HUES6 (cell line): ENCODE measurements around the gene MTRR.

Experiments
- H3K27ac ChIP-seq: 2 replicates; pipeline ENCODE4 v1.7.0; 2013; ENCODE audit warnings: low read depth, mild to moderate bottlenecking, low read length, inconsistent platforms
- H3K27me3 ChIP-seq: 2 replicates; pipeline ENCODE4 v1.6.1; 2013; ENCODE audit warnings: low read length; ENCODE audit not compliant: control insufficient read depth, insufficient read depth
- H3K36me3 ChIP-seq: 2 replicates; pipeline ENCODE4 v1.6.1; 2013; ENCODE audit warnings: low read length; ENCODE audit not compliant: control insufficient read depth, insufficient read depth
- H3K4me1 ChIP-seq: 2 replicates; pipeline ENCODE4 v1.6.1; 2013; ENCODE audit warnings: low read length; ENCODE audit not compliant: control insufficient read depth, insufficient read depth
- H3K4me3 ChIP-seq: 2 replicates; pipeline ENCODE4 v1.5.1; 2013; ENCODE audit warnings: low read depth, low read length
- H3K9ac ChIP-seq: one replicate; pipeline ENCODE4 v1.6.1; 2013; ENCODE audit warnings: mild to moderate bottlenecking, low read length
- H3K9me3 ChIP-seq: 2 replicates; pipeline ENCODE4 v1.6.1; 2013; ENCODE audit warnings: low read depth, low read length; ENCODE audit not compliant: control insufficient read depth, insufficient read depth

MTRR gene

DNA sequence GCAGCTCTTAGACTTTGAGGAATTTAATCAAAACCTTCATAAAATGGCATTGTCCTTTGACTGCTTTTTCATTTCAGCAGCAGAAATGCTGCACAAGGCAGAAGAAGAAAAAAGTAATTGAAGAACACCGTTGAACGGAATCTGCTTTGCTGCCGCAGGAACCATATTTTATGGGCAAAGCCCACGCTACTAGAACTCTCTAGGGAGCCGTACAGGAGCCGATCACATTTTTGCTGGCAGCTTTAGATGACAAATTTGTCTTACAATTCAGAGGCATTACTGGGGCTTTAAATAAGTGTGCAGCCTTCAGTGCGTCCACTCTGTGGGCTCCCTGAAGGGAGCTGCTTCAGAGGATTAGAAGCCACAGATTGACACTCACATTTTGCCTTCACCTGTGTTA is 23.4 kb upstream of the MTRR start:
- Histone ChIP-seq H3K4me1 (peaks cover 6% of the 10 kb centered on the region; the same call in 1 of the 2 replicates), H3K36me3 (no peaks in the 10 kb centered on the region), H3K27me3 (peaks cover 24% of the 10 kb centered on the region), H3K4me3 (no peak overlapping the region), H3K27ac (no peak overlapping the region), H3K9ac (no peak overlapping the region), H3K9me3 (no peaks in the 10 kb centered on the region)

DNA sequence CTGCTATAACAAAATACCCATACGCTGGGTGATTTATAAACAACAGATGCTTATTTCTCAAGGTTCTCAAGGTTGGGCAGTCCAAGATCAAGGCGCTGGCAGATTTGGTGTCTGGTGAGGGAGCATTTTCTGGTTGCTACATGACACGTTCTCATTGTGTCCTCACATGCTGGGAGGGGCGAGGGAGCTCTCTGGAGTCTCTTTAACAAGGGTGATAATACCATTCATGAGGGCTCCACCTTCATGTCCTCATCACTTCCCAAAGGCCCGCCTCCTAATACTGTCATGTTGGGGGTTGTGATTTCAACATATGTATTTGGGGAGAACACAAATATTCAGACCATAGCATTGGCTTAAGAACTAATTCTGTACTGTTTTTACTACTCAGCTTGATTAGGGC is 22.6 kb upstream of the MTRR start:
- no peak overlapping the region for H3K9ac ChIP-seq
- H3K36me3 ChIP-seq = no peaks in the 10 kb centered on the region
- H3K4me3 ChIP-seq = no peak overlapping the region
- no peak overlapping the region for H3K27ac ChIP-seq
- H3K4me1 ChIP-seq = peaks cover 6% of the 10 kb centered on the region; the same call in 1 of the 2 replicates
- H3K9me3 ChIP-seq = no peaks in the 10 kb centered on the region
- peaks cover 26% of the 10 kb centered on the region for H3K27me3 ChIP-seq

DNA sequence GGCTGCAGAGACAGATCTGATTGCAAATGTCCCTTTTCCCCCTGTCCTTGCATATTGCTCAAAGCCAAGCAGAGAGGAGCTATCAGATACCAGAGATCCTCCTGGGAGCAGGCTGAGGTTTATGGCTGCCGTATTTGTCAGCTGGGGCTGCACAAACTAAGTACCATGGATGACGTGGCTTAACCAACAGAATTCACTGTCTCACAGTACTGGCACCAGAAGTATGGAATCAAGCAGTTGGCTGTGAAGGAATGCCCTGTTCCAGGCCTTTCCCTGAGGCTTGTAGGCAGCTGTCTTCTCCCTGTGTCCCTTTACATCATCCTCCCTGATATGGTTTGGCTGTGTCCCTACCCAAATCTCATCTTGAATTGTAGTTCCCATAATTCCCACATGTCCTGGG is 20.7 kb upstream of the MTRR start:
- no peaks in the 10 kb centered on the region for H3K36me3 ChIP-seq
- no peak overlapping the region for H3K4me3 ChIP-seq
- peaks cover 6% of the 10 kb centered on the region; the same call in 1 of the 2 replicates for H3K4me1 ChIP-seq
- H3K9me3 ChIP-seq = no peaks in the 10 kb centered on the region
- H3K27ac ChIP-seq = no peak overlapping the region
- peaks cover 34% of the 10 kb centered on the region for H3K27me3 ChIP-seq
- H3K9ac ChIP-seq = no peak overlapping the region

DNA sequence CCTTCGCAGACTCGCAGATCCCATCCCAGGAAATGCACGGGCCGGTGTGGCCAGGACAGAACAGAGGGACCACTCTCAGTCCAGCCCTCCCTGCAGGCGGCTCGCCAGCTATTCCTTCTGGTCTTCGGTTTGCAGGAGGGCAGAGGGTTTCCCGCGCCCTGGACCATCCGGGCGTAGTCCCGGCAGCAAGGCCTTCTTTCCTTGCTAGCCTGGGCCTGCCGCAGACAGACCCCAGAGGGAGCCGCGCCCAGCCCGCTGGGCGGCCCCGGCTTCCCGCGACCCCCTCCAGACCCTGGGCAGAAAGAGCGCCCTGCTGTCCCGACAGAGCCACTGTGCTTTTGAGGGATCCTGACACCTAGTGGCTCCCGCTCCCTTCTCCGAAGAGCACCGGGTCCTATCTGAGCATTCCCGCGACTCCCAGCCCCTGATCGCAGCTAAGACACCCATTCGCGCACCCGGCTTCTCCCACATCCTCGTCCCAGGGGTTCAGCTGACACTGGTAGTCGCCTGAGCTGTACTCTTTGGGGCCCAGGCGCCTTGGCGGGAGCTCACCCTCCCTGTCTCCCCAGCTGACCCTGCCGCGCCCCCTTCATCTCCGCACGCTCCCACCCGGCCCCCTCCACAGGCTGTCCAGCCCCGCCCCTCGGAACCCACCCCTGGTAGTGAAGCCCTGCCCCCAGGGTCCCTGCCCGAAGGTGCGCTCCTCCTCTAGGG is 19.1 kb upstream of the MTRR start:
- H3K9me3 ChIP-seq = no peaks in the 10 kb centered on the region
- peaks cover 27% of the 10 kb centered on the region for H3K27me3 ChIP-seq
- H3K4me1 ChIP-seq = peaks cover 6% of the 10 kb centered on the region; the same call in 1 of the 2 replicates
- peak overlapping the region; percentile 24 for H3K9ac ChIP-seq
- H3K36me3 ChIP-seq = no peaks in the 10 kb centered on the region
- no peak overlapping the region for H3K27ac ChIP-seq
- peak overlapping the region; percentile 84 for H3K4me3 ChIP-seq

DNA sequence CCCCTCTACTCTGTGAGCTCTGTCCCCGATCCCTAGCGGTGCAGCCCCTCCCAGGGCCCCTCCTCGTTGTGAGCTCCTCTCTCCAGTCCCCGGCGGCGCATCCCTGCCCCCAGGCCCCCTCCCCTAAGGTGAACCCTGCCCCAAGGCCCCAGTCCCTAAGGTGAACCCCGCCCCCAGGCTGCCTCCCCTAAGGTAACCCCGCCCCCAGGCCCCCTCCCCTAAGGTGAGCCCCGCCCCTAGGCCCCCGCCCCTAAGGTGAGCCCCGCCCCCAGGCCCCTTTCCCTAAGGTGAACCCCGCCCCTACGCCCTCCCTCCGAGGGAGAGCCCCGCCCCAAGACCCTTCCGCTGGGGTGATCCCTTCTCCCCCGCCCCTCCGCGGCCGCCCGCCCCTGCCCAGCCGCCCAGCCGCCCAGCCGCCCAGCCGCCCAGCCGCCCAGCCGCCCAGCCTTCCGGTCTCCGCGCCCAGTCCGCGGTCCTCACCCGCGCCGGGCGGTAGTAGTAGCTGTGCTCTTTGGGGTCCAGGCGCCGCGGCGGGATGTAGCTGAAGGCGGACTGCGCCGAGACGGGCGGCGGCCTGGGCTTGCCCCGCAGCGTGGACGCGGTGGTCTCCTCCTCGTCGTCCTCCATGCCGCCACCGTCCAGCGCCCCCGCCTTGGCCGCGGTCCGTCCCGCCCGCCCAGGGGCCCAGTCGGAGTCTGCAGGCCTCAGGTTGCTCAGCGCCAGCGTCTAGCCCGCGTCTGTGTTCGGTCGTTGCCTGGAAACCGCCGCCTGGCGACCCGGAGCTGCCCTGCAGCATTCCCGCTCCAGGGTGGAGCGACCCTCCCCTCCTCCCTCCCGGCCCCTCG is 18.3 kb upstream of the MTRR start, which contains the start of gene CFAP90:
TSS of gene CFAP90 (minus strand) at position 739 of the 845 bp plus-strand sequence. CDS start at position 627, 112 bp downstream.
- no peaks in the 10 kb centered on the region for H3K9me3 ChIP-seq
- H3K9ac ChIP-seq = peak within 1 kb of the TSS; percentile 71
- no peaks in the 10 kb centered on the region for H3K36me3 ChIP-seq
- no peak within 1 kb of the TSS for H3K27ac ChIP-seq
- H3K27me3 ChIP-seq = peaks cover 27% of the 10 kb centered on the region
- peak within 1 kb of the TSS; percentile 87 for H3K4me3 ChIP-seq
- peaks cover 6% of the 10 kb centered on the region; the same call in 1 of the 2 replicates for H3K4me1 ChIP-seq

DNA sequence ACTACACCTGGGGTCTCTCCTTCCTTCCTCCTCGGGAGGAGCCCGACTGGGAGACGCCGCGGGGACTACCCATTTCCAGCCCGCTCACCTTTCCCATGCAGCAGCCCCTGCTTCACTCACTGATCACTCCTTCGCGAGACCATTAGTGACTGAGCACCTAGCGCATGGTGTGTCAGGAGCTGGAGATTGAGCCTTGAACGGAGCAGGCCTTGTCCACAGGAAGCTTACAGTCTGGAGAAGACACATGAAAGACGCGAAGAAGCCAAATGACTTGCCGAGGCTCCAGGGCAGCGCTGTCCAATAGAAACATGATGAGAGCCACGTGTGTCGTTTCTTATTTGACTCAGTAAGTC is 17.7 kb upstream of the MTRR start:
- Histone ChIP-seq H3K4me3 (peak overlapping the region; percentile 87), H3K27ac (no peak overlapping the region), H3K4me1 (peaks cover 6% of the 10 kb centered on the region; the same call in 1 of the 2 replicates), H3K9me3 (no peaks in the 10 kb centered on the region), H3K9ac (no peak overlapping the region), H3K36me3 (no peaks in the 10 kb centered on the region), H3K27me3 (peaks cover 27% of the 10 kb centered on the region)

DNA sequence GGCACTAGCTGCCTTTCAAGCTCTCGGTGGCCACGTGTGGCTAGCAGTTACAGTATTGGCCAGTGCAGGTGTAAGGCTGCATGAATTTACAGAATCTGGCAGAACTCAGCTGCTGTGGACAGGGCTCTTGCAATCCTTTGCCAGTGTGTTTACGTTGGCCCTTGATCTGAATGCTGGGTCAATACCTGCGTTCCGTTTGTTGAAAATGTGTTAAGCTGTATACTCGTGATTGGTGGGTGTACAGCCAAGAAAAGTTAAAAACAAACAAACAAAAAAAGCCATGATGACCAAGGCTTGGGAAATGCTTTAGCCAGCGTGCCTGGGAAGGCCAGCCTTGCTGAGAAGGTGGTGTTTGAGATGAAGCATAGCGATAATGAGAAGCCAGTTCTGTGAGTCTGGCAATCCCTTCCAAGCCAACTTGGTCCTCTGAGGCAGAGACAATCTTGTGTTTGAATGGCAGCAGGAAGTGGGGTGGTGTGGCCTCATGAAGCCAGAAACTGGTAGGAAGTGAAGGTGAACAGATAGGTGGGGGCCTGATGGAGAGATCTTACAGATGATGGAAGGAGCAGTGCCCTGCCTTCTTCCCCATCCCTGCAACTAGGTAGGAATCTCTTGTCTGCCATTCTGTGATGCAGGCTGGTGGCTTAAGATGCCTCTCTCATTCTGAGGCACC is 17.2 kb upstream of the MTRR start:
- Histone ChIP-seq H3K27me3 (peaks cover 27% of the 10 kb centered on the region), H3K9ac (no peak overlapping the region), H3K9me3 (no peaks in the 10 kb centered on the region), H3K36me3 (no peaks in the 10 kb centered on the region), H3K4me1 (peaks cover 6% of the 10 kb centered on the region; the same call in 1 of the 2 replicates), H3K4me3 (peak overlapping the region; percentile 87), H3K27ac (no peak overlapping the region)

DNA sequence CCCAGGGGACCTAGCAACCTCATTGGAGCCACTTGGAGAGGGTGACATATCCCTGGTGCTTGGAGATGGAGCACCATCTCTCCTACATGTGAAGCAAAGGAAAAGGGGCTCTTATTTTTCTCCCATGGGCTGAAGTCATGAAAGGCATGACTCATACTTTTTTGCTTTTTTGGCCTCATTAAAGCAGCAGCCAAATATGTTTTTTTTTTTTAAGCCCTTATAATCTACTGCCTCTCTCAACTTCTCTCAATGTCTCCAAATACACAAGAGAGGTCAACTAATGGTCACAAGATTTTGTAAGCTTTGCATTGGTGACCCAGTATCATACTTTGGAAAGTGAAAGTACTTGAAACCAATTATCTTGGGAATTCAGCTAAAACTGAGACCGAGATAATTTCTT is 16.4 kb upstream of the MTRR start:
- Histone ChIP-seq H3K36me3 (no peaks in the 10 kb centered on the region), H3K4me1 (peaks cover 6% of the 10 kb centered on the region; the same call in 1 of the 2 replicates), H3K4me3 (no peak overlapping the region), H3K9ac (no peak overlapping the region), H3K27me3 (peaks cover 27% of the 10 kb centered on the region), H3K9me3 (no peaks in the 10 kb centered on the region), H3K27ac (no peak overlapping the region)

DNA sequence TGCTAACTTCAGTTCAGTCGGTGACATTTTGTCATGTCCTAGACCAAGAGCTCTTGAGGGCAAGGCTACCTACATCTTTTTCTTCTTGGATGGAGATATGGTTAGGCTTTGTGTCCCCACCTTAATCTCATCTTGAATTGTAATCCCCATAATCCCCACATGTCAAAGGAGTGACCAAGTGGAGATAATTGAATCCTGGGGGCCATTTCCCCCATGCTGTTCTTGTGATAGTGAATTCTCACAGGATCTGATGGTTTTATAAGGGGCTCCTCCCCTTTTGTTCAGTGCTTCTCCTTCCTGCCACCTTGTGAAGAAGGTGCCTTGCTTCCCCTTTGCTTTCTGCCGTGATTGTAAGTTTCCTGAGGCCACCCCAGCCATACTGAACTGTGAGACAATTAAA is 16.0 kb upstream of the MTRR start:
- peaks cover 6% of the 10 kb centered on the region; the same call in 1 of the 2 replicates for H3K4me1 ChIP-seq
- no peak overlapping the region for H3K9ac ChIP-seq
- no peak overlapping the region for H3K4me3 ChIP-seq
- H3K36me3 ChIP-seq = no peaks in the 10 kb centered on the region
- H3K9me3 ChIP-seq = no peaks in the 10 kb centered on the region
- no peak overlapping the region for H3K27ac ChIP-seq
- peaks cover 27% of the 10 kb centered on the region for H3K27me3 ChIP-seq

DNA sequence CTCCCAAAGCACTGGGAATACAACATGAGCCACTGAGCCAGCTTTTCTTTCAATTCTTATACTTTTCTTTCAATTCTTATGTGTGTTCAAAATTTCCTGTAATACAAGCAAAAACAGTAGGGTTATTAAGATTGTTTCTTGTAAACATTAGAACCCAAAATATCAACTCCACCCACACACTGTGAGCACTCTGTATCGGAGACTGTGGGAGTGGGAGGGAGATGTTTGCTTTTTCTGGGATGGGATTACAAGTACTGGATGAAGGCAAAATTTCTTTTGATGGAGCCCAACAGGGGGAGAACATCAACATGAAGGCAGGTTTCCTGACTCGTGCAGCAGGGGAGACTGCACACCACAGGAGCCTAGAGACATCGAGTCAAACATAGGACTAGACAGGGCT is 13.3 kb upstream of the MTRR start:
- H3K4me3 ChIP-seq = no peak overlapping the region
- H3K9me3 ChIP-seq = no peaks in the 10 kb centered on the region
- no peak overlapping the region for H3K9ac ChIP-seq
- peaks cover 20% of the 10 kb centered on the region for H3K36me3 ChIP-seq
- no peak overlapping the region for H3K27ac ChIP-seq
- H3K27me3 ChIP-seq = peaks cover 10% of the 10 kb centered on the region
- H3K4me1 ChIP-seq = no peaks in the 10 kb centered on the region
